Measurements from ENCODE around the gene RING1.

The RING1 gene

DNA sequence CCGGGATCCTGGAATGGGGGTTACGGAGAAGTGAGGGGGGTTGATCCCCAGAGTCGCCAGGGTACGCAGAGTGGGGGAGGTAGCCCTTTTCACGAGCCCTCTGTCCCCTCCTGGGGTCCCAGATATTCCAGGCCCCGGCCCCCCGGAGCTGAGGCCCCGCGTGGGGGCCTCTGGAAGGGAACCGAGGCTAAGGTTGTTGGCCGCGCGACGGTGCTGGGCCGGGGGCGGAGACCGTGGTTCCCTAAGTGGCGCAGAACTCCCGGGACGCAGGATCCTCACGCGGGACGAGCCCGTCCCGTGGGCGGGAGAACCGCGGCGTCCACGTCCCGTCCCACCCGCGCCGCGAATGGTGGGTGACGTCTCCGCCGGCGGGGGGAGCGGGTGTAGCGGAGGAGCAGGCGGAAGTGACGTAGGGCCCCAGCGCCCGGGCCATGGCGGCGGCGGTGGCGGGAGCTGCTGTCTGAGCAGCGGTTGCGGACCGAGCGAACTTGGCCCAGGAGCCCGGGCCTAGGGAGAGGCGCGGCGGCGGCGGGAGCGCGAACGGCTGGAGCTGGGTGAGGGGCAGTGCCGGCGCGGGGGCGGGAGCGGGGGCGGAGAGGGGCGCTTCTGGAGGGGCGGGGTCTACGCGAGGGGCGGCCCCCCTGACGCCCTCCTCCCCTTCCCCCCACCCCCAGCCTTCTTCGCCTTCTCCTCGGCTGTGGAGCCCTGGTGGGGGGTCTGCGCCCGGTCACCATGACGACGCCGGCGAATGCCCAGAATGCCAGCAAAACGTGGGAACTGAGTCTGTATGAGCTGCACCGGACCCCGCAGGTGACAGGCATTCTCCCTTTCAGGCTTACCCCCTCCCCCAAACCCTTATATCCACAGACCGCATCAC lies at the start of gene RING1:
RING1 (plus strand) TSS at position 410 of the 877 bp plus-strand sequence; CDS start at position 733, 323 bp downstream.
- no peaks in the 10 kb centered on the region for H4K20me1 ChIP-seq (ENCODE audit: insufficient read depth, low read length)
- peaks cover 23% of the 10 kb centered on the region for H3K36me3 ChIP-seq (ENCODE audit: insufficient read depth, low read length)
- peak within 1 kb of the TSS; percentile 87 for H3K4me3 ChIP-seq (ENCODE audit: low read depth, low read length, poor library complexity, severe bottlenecking)
- H3K27me3 ChIP-seq (ENCODE audit: insufficient read depth, low read length) = no peaks in the 10 kb centered on the region
- H2AFZ ChIP-seq (ENCODE audit: low read length) = peak within 1 kb of the TSS; percentile 50; the same call in 1 of the 2 replicates
- H3K9me3 ChIP-seq (ENCODE audit: low read length) = no peaks in the 10 kb centered on the region
- peaks cover 34% of the 10 kb centered on the region for H3K4me1 ChIP-seq (ENCODE audit: insufficient read depth, low read length, severe bottlenecking)
- no peaks in the 10 kb centered on the region for H3K79me2 ChIP-seq (ENCODE audit: insufficient read depth, low read length)
- no peaks in the 10 kb centered on the region for H3K9me2 ChIP-seq (ENCODE audit: low read depth, low read length)
- peak within 1 kb of the TSS; percentile 95 for H3K9ac ChIP-seq (ENCODE audit: low read length)
- H3K27ac ChIP-seq (ENCODE audit: low read depth, low read length, poor library complexity, severe bottlenecking) = peak within 1 kb of the TSS; percentile 1
- 0 out of 2 replicates have a peak, but pooled peaks cover 4% of the 10 kb centered on the region for H3F3A ChIP-seq (ENCODE audit: insufficient read depth, low read length)
- TF ChIP-seq, protein P1, sequence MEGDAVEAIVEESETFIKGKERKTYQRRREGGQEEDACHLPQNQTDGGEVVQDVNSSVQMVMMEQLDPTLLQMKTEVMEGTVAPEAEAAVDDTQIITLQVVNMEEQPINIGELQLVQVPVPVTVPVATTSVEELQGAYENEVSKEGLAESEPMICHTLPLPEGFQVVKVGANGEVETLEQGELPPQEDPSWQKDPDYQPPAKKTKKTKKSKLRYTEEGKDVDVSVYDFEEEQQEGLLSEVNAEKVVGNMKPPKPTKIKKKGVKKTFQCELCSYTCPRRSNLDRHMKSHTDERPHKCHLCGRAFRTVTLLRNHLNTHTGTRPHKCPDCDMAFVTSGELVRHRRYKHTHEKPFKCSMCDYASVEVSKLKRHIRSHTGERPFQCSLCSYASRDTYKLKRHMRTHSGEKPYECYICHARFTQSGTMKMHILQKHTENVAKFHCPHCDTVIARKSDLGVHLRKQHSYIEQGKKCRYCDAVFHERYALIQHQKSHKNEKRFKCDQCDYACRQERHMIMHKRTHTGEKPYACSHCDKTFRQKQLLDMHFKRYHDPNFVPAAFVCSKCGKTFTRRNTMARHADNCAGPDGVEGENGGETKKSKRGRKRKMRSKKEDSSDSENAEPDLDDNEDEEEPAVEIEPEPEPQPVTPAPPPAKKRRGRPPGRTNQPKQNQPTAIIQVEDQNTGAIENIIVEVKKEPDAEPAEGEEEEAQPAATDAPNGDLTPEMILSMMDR (IDR thresholded peaks at IDR 0.05; ENCODE audit: low read length) = no peak
- no peak for TF ChIP-seq EZH2 (IDR thresholded peaks at IDR 0.05; ENCODE audit: borderline replicate concordance, low read length)
- peak within 1 kb of the TSS; percentile 82 for H3K4me2 ChIP-seq (ENCODE audit: low read length)

DNA sequence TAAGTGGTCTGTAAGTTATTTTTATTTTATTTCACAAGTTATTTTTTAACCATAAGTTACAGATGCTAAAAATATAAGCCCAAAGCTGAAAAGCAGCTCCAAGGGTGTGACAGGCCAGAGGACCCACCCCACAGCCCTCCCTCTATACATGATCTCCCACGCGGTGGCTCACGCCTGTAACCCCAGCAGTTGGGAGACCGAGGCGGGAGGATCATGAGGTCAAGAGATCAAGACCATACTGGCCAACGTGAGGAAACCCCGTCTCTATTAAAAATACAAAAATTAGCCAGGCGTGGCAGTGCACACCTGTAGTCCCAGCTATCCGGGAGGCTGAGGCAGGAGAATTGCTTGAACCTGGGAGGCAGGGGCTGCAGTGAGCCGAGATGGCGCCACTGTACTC lies 48.2 kb upstream of the RING1 start:
- H3K36me3 ChIP-seq (ENCODE audit: insufficient read depth, low read length) = no peaks in the 10 kb centered on the region
- H3K27me3 ChIP-seq (ENCODE audit: insufficient read depth, low read length) = no peaks in the 10 kb centered on the region
- no peak overlapping the region for H3K4me3 ChIP-seq (ENCODE audit: low read depth, low read length, poor library complexity, severe bottlenecking)
- H3K4me1 ChIP-seq (ENCODE audit: insufficient read depth, low read length, severe bottlenecking) = peaks cover 6% of the 10 kb centered on the region
- no peak overlapping the region for H3K4me2 ChIP-seq (ENCODE audit: low read length)
- no peak overlapping the region for H2AFZ ChIP-seq (ENCODE audit: low read length)
- no peaks in the 10 kb centered on the region for H3K9me2 ChIP-seq (ENCODE audit: low read depth, low read length)
- H4K20me1 ChIP-seq (ENCODE audit: insufficient read depth, low read length) = no peaks in the 10 kb centered on the region
- no peaks in the 10 kb centered on the region for H3K79me2 ChIP-seq (ENCODE audit: insufficient read depth, low read length)
- no peak overlapping the region for H3K27ac ChIP-seq (ENCODE audit: low read depth, low read length, poor library complexity, severe bottlenecking)
- H3K9ac ChIP-seq (ENCODE audit: low read length) = no peak overlapping the region
- no peaks in the 10 kb centered on the region for H3K9me3 ChIP-seq (ENCODE audit: low read length)
- no peak for TF ChIP-seq EZH2 (IDR thresholded peaks at IDR 0.05; ENCODE audit: borderline replicate concordance, low read length)
- TF ChIP-seq, protein P1 (IDR thresholded peaks at IDR 0.05; ENCODE audit: low read length) = no peak
- H3F3A ChIP-seq (ENCODE audit: insufficient read depth, low read length) = no peaks in the 10 kb centered on the region

DNA sequence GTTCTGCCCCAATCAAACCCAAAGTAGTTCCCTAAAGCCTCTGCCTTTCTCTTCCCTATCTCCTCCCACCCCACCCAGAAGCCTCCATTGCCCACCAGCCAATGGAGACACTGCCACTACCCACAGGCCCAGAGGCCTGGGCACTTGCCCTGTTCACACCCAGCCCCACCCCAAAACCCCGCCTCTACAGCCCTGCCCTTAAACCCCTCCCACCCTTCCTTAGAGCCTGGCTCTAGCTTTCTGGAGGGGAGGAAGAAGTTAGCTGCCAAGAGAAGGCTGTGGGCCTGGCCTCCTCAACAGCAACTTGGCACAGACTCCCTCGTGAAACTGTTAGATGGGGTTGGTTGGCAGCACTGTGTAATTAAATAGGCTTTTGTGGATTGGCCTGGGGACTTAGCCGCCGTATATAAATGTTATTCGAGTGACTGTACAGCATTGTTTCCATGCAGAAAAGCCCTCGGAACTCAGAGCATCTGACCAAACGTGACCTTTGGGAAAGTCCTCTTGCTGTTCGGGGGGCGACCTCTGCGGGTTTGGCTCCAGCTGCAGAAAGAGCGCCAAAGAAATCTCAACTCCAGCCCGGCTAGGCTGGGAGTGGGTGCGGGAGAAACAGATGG lies 47.5 kb upstream of the RING1 start:
- Histone ChIP-seq H3K4me2 (ENCODE audit: low read length) (peak overlapping the region; percentile 73; the same call in 1 of the 2 replicates), H3K79me2 (ENCODE audit: insufficient read depth, low read length) (no peaks in the 10 kb centered on the region), H3K27ac (ENCODE audit: low read depth, low read length, poor library complexity, severe bottlenecking) (no peak overlapping the region), H3K9me3 (ENCODE audit: low read length) (no peaks in the 10 kb centered on the region), H4K20me1 (ENCODE audit: insufficient read depth, low read length) (no peaks in the 10 kb centered on the region), H3K4me1 (ENCODE audit: insufficient read depth, low read length, severe bottlenecking) (peaks cover 6% of the 10 kb centered on the region), H3K36me3 (ENCODE audit: insufficient read depth, low read length) (no peaks in the 10 kb centered on the region), H3K9ac (ENCODE audit: low read length) (no peak overlapping the region), H3K27me3 (ENCODE audit: insufficient read depth, low read length) (no peaks in the 10 kb centered on the region), H2AFZ (ENCODE audit: low read length) (no peak overlapping the region), H3K9me2 (ENCODE audit: low read depth, low read length) (no peaks in the 10 kb centered on the region), H3F3A (ENCODE audit: insufficient read depth, low read length) (no peaks in the 10 kb centered on the region), H3K4me3 (ENCODE audit: low read depth, low read length, poor library complexity, severe bottlenecking) (no peak overlapping the region)
- TF ChIP-seq, protein P1 (IDR thresholded peaks at IDR 0.05; ENCODE audit: low read length) = no peak
- TF ChIP-seq EZH2 (IDR thresholded peaks at IDR 0.05; ENCODE audit: borderline replicate concordance, low read length) = no peak
